HFFc6 (cell line): Measurements from ENCODE around the gene RB1. TPM values are rescaled to one million over a fixed set of nuclear protein-coding genes. Genes with fewer than 3 reads are reported as not detected.

Experiments used
- DNase-seq: peaks from one replicate; pipeline ENCODE4 v3.0.0-alpha.2; 2018
- H3K27ac Mint-ChIP-seq: 2 replicates; pipeline ENCODE4 v1.8.0; 2020; ENCODE audit warnings: mild to moderate bottlenecking, mixed read lengths
- H3K27me3 Mint-ChIP-seq: 2 replicates; pipeline ENCODE4 v1.8.0; 2021; ENCODE audit warnings: mild to moderate bottlenecking, moderate library complexity, mixed read lengths; ENCODE audit not compliant: insufficient read depth
- H3K36me3 Mint-ChIP-seq: 2 replicates; pipeline ENCODE4 v1.8.0; 2021; ENCODE audit warnings: low read depth, mixed read lengths
- H3K4me1 Mint-ChIP-seq: 2 replicates; pipeline ENCODE4 v1.8.0; 2020; ENCODE audit warnings: low read depth, mixed read lengths
- H3K4me3 Mint-ChIP-seq: 2 replicates; pipeline ENCODE4 v1.8.0; 2020; ENCODE audit warnings: mild to moderate bottlenecking, moderate library complexity, mixed read lengths
- H3K9me3 Mint-ChIP-seq: 2 replicates; pipeline ENCODE4 v1.8.0; 2020; ENCODE audit warnings: mild to moderate bottlenecking, mixed read lengths
- total RNA-seq, 6 experiments: library from RNA; stranded (reverse); fragmentation: NEBNext Ultra II Directional; extraction: Animal tissue kit (Norgen Biotek cat#: 25700); gene quantifications; 2 replicates in 1 of 6; 3 replicates in 5 of 6; pipeline ENCODE4 v1.2.3, GENCODE V29; 2021
- TF ChIP-seq, protein P1 (sequence below): fragments of 200-600 bp; sonication (generic); IDR thresholded peaks from 2 replicates; pipeline ENCODE4 v1.5.0; 2021; ENCODE audit warnings: antibody characterized with exemption, mild to moderate bottlenecking

The RB1 gene
- total RNA-seq, 6 experiments from 2014 or later: 39.2 to 50.4 (median 43.0) TPM

- H3K4me1 Mint-ChIP-seq: peaks cover 14% of the 10 kb centered on the region
- H3K27ac Mint-ChIP-seq: no peak overlapping the region
- DNase-seq: no peak
- TF ChIP-seq, protein P1, sequence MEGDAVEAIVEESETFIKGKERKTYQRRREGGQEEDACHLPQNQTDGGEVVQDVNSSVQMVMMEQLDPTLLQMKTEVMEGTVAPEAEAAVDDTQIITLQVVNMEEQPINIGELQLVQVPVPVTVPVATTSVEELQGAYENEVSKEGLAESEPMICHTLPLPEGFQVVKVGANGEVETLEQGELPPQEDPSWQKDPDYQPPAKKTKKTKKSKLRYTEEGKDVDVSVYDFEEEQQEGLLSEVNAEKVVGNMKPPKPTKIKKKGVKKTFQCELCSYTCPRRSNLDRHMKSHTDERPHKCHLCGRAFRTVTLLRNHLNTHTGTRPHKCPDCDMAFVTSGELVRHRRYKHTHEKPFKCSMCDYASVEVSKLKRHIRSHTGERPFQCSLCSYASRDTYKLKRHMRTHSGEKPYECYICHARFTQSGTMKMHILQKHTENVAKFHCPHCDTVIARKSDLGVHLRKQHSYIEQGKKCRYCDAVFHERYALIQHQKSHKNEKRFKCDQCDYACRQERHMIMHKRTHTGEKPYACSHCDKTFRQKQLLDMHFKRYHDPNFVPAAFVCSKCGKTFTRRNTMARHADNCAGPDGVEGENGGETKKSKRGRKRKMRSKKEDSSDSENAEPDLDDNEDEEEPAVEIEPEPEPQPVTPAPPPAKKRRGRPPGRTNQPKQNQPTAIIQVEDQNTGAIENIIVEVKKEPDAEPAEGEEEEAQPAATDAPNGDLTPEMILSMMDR: no peak
- H3K4me3 Mint-ChIP-seq: no peak overlapping the region
- no peaks in the 10 kb centered on the region for H3K9me3 Mint-ChIP-seq
- peaks cover 1% of the 10 kb centered on the region; the same call in 1 of the 2 replicates for H3K27me3 Mint-ChIP-seq
- H3K36me3 Mint-ChIP-seq: no peaks in the 10 kb centered on the region
Measured at GRCh38 chr13:48296528-48296927, 7.0 kb upstream of the RB1 start.

GRCh38 chr13:48297131-48297786, 6.3 kb upstream of the RB1 start:
- no peak for DNase-seq
- Mint-ChIP-seq H3K27ac (no peak overlapping the region), H3K27me3 (peaks cover 1% of the 10 kb centered on the region; the same call in 1 of the 2 replicates), H3K4me1 (peaks cover 17% of the 10 kb centered on the region), H3K4me3 (no peak overlapping the region), H3K36me3 (no peaks in the 10 kb centered on the region), H3K9me3 (no peaks in the 10 kb centered on the region)
- TF ChIP-seq, protein P1: no peak

- Mint-ChIP-seq H3K9me3 (no peaks in the 10 kb centered on the region), H3K36me3 (peaks cover 5% of the 10 kb centered on the region; the same call in 1 of the 2 replicates), H3K4me1 (peaks cover 28% of the 10 kb centered on the region), H3K27me3 (peaks cover 1% of the 10 kb centered on the region; the same call in 1 of the 2 replicates), H3K27ac (no peak overlapping the region), H3K4me3 (no peak overlapping the region)
- TF ChIP-seq, protein P1: no peak
- DNase-seq: no peak
Measured at GRCh38 chr13:48299591-48299990, 4.0 kb upstream of the RB1 start.

DNA sequence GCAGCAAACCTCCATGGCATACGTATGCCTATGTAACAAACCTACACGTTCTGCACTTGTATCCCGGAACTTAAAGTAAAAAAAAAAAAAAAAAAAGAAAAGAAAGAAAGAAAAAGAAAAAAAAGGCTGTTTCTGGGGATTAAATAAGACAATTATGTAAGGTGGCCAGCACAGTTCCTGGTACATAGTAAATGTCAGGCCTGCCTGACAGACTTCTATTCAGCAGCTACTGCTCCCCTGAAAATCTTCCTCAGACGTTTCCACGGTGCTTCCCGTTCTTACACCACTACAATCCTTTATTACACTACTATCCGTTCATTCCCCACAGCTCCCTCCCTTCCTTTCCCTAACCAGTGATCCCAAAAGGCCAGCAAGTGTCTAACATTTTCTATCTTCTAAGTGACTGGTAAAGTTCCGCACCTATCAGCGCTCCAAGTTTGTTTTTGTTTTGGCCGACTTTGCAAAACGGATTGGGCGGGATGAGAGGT, 636 bp upstream of the RB1 start:
- H3K4me1 Mint-ChIP-seq: peaks cover 33% of the 10 kb centered on the region
- TF ChIP-seq, protein P1: no peak
- no peaks in the 10 kb centered on the region for H3K27me3 Mint-ChIP-seq
- H3K4me3 Mint-ChIP-seq: peak overlapping the region; percentile 99
- no peaks in the 10 kb centered on the region for H3K9me3 Mint-ChIP-seq
- peak overlapping the region; percentile 94 for H3K27ac Mint-ChIP-seq
- no peak for DNase-seq
- peaks cover 8% of the 10 kb centered on the region; the same call in 1 of the 2 replicates for H3K36me3 Mint-ChIP-seq

GRCh38 chr13:48304143-48304876, 759 bp downstream of the RB1 start:
- Mint-ChIP-seq H3K27me3 (no peaks in the 10 kb centered on the region), H3K4me3 (peak overlapping the region; percentile 99), H3K36me3 (peaks cover 8% of the 10 kb centered on the region; the same call in 1 of the 2 replicates), H3K4me1 (peaks cover 33% of the 10 kb centered on the region), H3K27ac (peak overlapping the region; percentile 96), H3K9me3 (no peaks in the 10 kb centered on the region)
- TF ChIP-seq, protein P1: peak; percentile 18; the same call in 1 of the 2 replicates
- DNase-seq: peak; percentile 42
